ENCODE results near the gene GPS1. TPM values are rescaled to one million over a fixed set of nuclear protein-coding genes. Genes with fewer than 3 reads are reported as not detected.

GPS1 gene
- polyA plus RNA-seq, 1 of the 3 experiments (the other 2 are of a cell fraction), result 264 TPM

GRCh38 chr17:82028966-82029365 is 22.7 kb upstream of the GPS1 start:
- Histone ChIP-seq H3K79me2 (ENCODE audit: insufficient read depth) (peaks cover 5% of the 10 kb centered on the region; the same call in 1 of the 2 replicates), H3K4me1 (ENCODE audit: control insufficient read depth in 1 of 2, insufficient read depth in 2 of 2, low read depth in 1 of 2, low read length in 1 of 2) (peaks cover 5 to 29% of the 10 kb centered on the region in 2 experiments; a peak in 2 of 4 replicates), H3K9me3 (no peaks in the 10 kb centered on the region), H3K27me3 (ENCODE audit: insufficient read depth) (no peaks in the 10 kb centered on the region), H3K4me2 (no peak overlapping the region), H3F3A (replicated peaks; ENCODE audit: insufficient read depth) (peaks cover 20% of the 10 kb centered on the region), H4K20me1 (ENCODE audit: insufficient read depth) (peaks cover 4% of the 10 kb centered on the region; the same call in 1 of the 2 replicates), H3K36me3 (replicated peaks in 1 of 2; ENCODE audit: control insufficient read depth in 1 of 2, insufficient read depth in 2 of 2, low read length in 1 of 2) (peaks cover 5 to 9% of the 10 kb centered on the region in 2 experiments), H3K27ac (ENCODE audit: low read depth in 2 of 2, low read length in 1 of 2) (no peak overlapping the region), H3K9me2 (no peaks in the 10 kb centered on the region), H2AFZ (ENCODE audit: low read depth) (no peak overlapping the region), H3K4me3 (ENCODE audit: low read depth in 2 of 2, low read length in 1 of 2) (no peak overlapping the region), H3K9ac (no peak overlapping the region)
- no peak for DNase-seq
- CTCF ChIA-PET, result interaction anchor here (1.3 to 35.7 kb wide), 22 partner anchors 8 to 207 kb away, joined by 3 to 1216 read pairs (median 16); partner anchors contain the start of genes ASPSCR1, CENPX, DCXR and DUS1L
- POLR2A ChIA-PET, result interaction anchor here (1.2 to 1.4 kb wide), 2 partner anchors 9 to 206 kb away, joined by 3 read pairs; partner anchors contain the start of gene DCXR
- TF ChIP-seq EZH2phosphoT487 (IDR thresholded peaks at IDR 0.05; ENCODE audit: borderline replicate concordance, low read depth), result no peak
- no peak for TF ChIP-seq FOXJ3 (CRISPR knock-in tag; IDR thresholded peaks at IDR 0.05)
- no peak for TF ChIP-seq TEAD4 (IDR thresholded peaks at IDR 0.05; ENCODE audit: borderline replicate concordance, insufficient read depth)
- TF ChIP-seq TAF1 (IDR thresholded peaks at IDR 0.05; ENCODE audit: borderline replicate concordance, low read depth, low read length), result no peak
- TF ChIP-seq YY1 (IDR thresholded peaks at IDR 0.05; ENCODE audit: low read depth), result no peak
- no peak for TF ChIP-seq RXRA (IDR thresholded peaks at IDR 0.05; ENCODE audit: borderline replicate concordance, low read depth)
- 97% methylated on average over 9 of the region's 9 CpGs for WGBS (ENCODE audit: low lambda C conversion rate)

- DNase-seq, result no peak
- peaks cover 20% of the 10 kb centered on the region for H3F3A ChIP-seq (replicated peaks; ENCODE audit: insufficient read depth)
- no peak overlapping the region for H3K27ac ChIP-seq (ENCODE audit: low read depth in 2 of 2, low read length in 1 of 2)
- WGBS (ENCODE audit: low lambda C conversion rate), result 94% methylated on average over 14 of the region's 16 CpGs
- no peaks in the 10 kb centered on the region for H3K9me2 ChIP-seq
- H3K9me3 ChIP-seq, result no peaks in the 10 kb centered on the region
- ChIA-PET CTCF (interaction anchor here (0.9 to 35.7 kb wide), 39 partner anchors 9 to 658 kb away, joined by 3 to 1216 read pairs (median 12); partner anchors contain the start of genes ASPSCR1, CCDC57, CENPX and DCXR), POLR2A (interaction anchor here (0.6 to 3.4 kb wide), 6 partner anchors 8 to 247 kb away, joined by 3 to 14 read pairs (median 3); partner anchors contain the start of gene DCXR)
- peaks cover 5 to 9% of the 10 kb centered on the region in 2 experiments for H3K36me3 ChIP-seq (replicated peaks in 1 of 2; ENCODE audit: control insufficient read depth in 1 of 2, insufficient read depth in 2 of 2, low read length in 1 of 2)
- H3K4me2 ChIP-seq, result no peak overlapping the region
- no peak overlapping the region for H2AFZ ChIP-seq (ENCODE audit: low read depth)
- H3K27me3 ChIP-seq (ENCODE audit: insufficient read depth), result no peaks in the 10 kb centered on the region
- no peak overlapping the region for H3K9ac ChIP-seq
- H4K20me1 ChIP-seq (ENCODE audit: insufficient read depth), result peaks cover 4% of the 10 kb centered on the region; the same call in 1 of the 2 replicates
- H3K4me1 ChIP-seq (ENCODE audit: control insufficient read depth in 1 of 2, insufficient read depth in 2 of 2, low read depth in 1 of 2, low read length in 1 of 2), result peaks cover under 1 to 24% of the 10 kb centered on the region in 2 experiments; a peak in 2 of 4 replicates
- H3K4me3 ChIP-seq (ENCODE audit: low read depth in 2 of 2, low read length in 1 of 2), result no peak overlapping the region
- H3K79me2 ChIP-seq (ENCODE audit: insufficient read depth), result peaks cover under 1% of the 10 kb centered on the region; the same call in 1 of the 2 replicates
- TF ChIP-seq ZBTB33 (IDR thresholded peaks at IDR 0.05; ENCODE audit: borderline replicate concordance, low read depth) (no peak), USF1 (IDR thresholded peaks at IDR 0.05; ENCODE audit: borderline replicate concordance, low read depth) (no peak), RXRA (IDR thresholded peaks at IDR 0.05; ENCODE audit: borderline replicate concordance, low read depth) (no peak), RCOR1 (IDR thresholded peaks at IDR 0.05; ENCODE audit: low read length) (no peak)
Observed at GRCh38 chr17:82029391-82029790, 22.3 kb upstream of the GPS1 start.

All from SK-N-SH (cell line).